GM21528 (cell line): ENCODE results near the gene CERT1.

Source experiments
- ATAC-seq: cut with Tn5 transposase; IDR thresholded peaks from one replicate; pipeline ENCODE4 v1.9.1; 2021; ENCODE audit warnings: mild to moderate bottlenecking, moderate library complexity; ENCODE audit not compliant: unreplicated experiment, low FRiP score

Gene CERT1

GRCh38 chr5:75482482-75482881, 28.9 kb downstream of the CERT1 start:
- no peak for ATAC-seq

- ATAC-seq: no peak
Measured at GRCh38 chr5:75481024-75481423, 30.4 kb downstream of the CERT1 start.

GRCh38 chr5:75475364-75475763, 36.1 kb downstream of the CERT1 start:
- ATAC-seq: no peak

GRCh38 chr5:75473463-75473862, 38.0 kb downstream of the CERT1 start:
- ATAC-seq: no peak

- no peak for ATAC-seq
Measured at GRCh38 chr5:75472973-75473372, 38.5 kb downstream of the CERT1 start.

- no peak for ATAC-seq
Measured at GRCh38 chr5:75471193-75471592, 40.2 kb downstream of the CERT1 start.

GRCh38 chr5:75469017-75469416, 42.4 kb downstream of the CERT1 start:
- ATAC-seq: no peak

- ATAC-seq: no peak
Measured at GRCh38 chr5:75468593-75468992, 42.8 kb downstream of the CERT1 start.

GRCh38 chr5:75466006-75466716, 45.3 kb downstream of the CERT1 start:
- no peak for ATAC-seq

GRCh38 chr5:75465480-75465879, 45.9 kb downstream of the CERT1 start:
- ATAC-seq: no peak

- no peak for ATAC-seq
Measured at GRCh38 chr5:75463726-75464125, 47.7 kb downstream of the CERT1 start.

- ATAC-seq: no peak
Measured at GRCh38 chr5:75461679-75462078, 49.8 kb downstream of the CERT1 start.

GRCh38 chr5:75460942-75461610, 50.4 kb downstream of the CERT1 start:
- peak; percentile 69 for ATAC-seq

GRCh38 chr5:75460532-75460931, 50.9 kb downstream of the CERT1 start:
- peak; percentile 10 for ATAC-seq

GRCh38 chr5:75457691-75458090, 53.7 kb downstream of the CERT1 start:
- ATAC-seq: no peak

- no peak for ATAC-seq
Measured at GRCh38 chr5:75457161-75457560, 54.3 kb downstream of the CERT1 start.

GRCh38 chr5:75450069-75450468, 61.4 kb downstream of the CERT1 start:
- ATAC-seq: no peak

GRCh38 chr5:75446068-75446467, 65.4 kb downstream of the CERT1 start:
- no peak for ATAC-seq

- ATAC-seq: no peak
Measured at GRCh38 chr5:75441560-75441959, 69.9 kb downstream of the CERT1 start.

- no peak for ATAC-seq
Measured at GRCh38 chr5:75439276-75439675, 72.2 kb downstream of the CERT1 start.

GRCh38 chr5:75438722-75439121, 72.7 kb downstream of the CERT1 start:
- no peak for ATAC-seq

- no peak for ATAC-seq
Measured at GRCh38 chr5:75435096-75435495, 76.3 kb downstream of the CERT1 start.
